A549 (cell line): ENCODE results near the gene ALDH1A2.

Source experiments
- BHLHE40 ChIP-seq: IDR thresholded peaks from 2 replicates; pipeline ENCODE4 v1.6.1; 2012; ENCODE audit warnings: low read depth, low read length, inconsistent platforms
- CHD2 ChIP-seq: fragments of 150-350 bp; IDR thresholded peaks from 2 replicates; pipeline ENCODE4 v1.6.1; 2014; ENCODE audit warnings: low read length; ENCODE audit not compliant: partially characterized antibody
- CTCF ChIP-seq: fragments of >200 bp; sonication (Bioruptor Twin); formaldehyde crosslinking; IDR thresholded peaks from 3 replicates; pipeline ENCODE4 v1.5.1; 2016
- EHMT2 ChIP-seq: fragments of 200-600 bp; sonication (generic); IDR thresholded peaks from 2 replicates; pipeline ENCODE4 v1.6.1; 2016; ENCODE audit warnings: antibody characterized with exemption, low read depth, mild to moderate bottlenecking, moderate library complexity
- KDM1A ChIP-seq: fragments of 200-600 bp; sonication (generic); IDR thresholded peaks from 2 replicates; pipeline ENCODE4 v1.6.1; 2016; ENCODE audit warnings: low read depth, mild to moderate bottlenecking
- POLR2A ChIP-seq: IDR thresholded peaks from 2 replicates; pipeline ENCODE4 v1.6.1; 2012; ENCODE audit warnings: mild to moderate bottlenecking, low read length
- RAD21 ChIP-seq, 2 experiments: fragments of >200 bp in 1 of 2; sonication (Bioruptor Twin) in 1 of 2; formaldehyde crosslinking in 1 of 2; IDR thresholded peaks in 1 of 2; conservative IDR thresholded peaks in 1 of 2; 2 replicates in 1 of 2; 3 replicates in 1 of 2; pipeline ENCODE4 v1.6.1; 2012 to 2018; ENCODE audit warnings: inconsistent platforms in 1 of 2
- REST ChIP-seq: fragments of 200-600 bp; sonication (generic); IDR thresholded peaks from 2 replicates; pipeline ENCODE4 v1.6.1; 2016; ENCODE audit warnings: antibody characterized with exemption, mild to moderate bottlenecking, moderate library complexity

GRCh38 chr15:57916695-57917094 lies 148.8 kb downstream of the ALDH1A2 start:
- TF ChIP-seq CTCF (no peak), EHMT2 (no peak), BHLHE40 (no peak), CHD2 (no peak), REST (no peak), RAD21 (conservative IDR thresholded peaks at IDR 0.05 in 1 of 2, IDR thresholded peaks at IDR 0.05 in 1 of 2) (no peak), KDM1A (no peak), POLR2A (no peak)
